ENCODE measurements around the gene IFT74.
A peak's percentile ranks its signal among the peaks of the same experiment; 100 is the strongest.

The IFT74 gene

GRCh38 chr9:26955921-26956859, at the start of gene IFT74:
TSS of gene IFT74 (plus strand) at chr9:26956412. CDS start at chr9:26961968, 5,556 bp downstream.
- DNase-seq = peak; percentile 98

DNA sequence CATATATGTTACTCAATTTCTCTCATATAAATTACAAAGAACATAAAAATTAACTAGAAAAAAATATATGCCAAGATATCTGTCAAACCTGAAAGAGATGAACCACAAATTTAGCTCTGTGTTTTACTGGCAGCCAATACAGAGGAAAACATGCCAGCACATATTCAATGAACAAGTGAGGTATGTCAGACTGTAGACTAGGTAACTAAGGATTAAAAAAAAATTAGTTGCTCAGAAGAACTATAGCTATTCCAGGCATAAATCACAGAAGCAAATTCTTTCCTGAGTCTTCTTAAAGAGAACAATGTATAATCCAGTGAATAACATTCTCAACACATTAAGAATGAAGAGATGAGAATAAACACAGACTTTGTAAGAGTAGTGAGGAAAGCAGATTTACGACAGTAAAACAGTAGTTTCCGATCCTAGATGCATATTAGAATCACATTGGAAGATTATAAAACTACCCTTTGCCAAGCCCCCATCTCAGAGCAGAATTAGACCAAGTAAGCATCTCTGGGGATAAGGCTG, 43.0 kb upstream of the IFT74 start:
- no peak for DNase-seq

DNA sequence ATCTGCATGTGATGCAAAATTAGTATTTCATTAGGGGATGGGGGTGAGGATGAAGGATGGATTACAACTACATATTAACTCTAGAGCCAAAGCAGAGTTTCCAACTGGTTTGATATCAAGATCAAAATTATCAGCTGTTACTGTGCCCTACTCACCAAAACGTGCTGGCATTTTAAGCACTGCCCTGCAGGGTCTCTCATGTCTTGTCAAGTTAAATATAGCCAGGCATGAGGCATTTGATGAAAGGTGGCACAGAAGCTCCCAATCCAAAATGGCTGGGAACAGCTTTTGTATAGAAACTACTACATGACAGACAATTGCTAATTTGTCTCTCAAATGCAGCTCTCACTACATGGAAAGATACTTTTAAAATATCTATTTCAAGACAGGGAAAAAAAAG, 36.5 kb upstream of the IFT74 start:
- no peak for DNase-seq

DNA sequence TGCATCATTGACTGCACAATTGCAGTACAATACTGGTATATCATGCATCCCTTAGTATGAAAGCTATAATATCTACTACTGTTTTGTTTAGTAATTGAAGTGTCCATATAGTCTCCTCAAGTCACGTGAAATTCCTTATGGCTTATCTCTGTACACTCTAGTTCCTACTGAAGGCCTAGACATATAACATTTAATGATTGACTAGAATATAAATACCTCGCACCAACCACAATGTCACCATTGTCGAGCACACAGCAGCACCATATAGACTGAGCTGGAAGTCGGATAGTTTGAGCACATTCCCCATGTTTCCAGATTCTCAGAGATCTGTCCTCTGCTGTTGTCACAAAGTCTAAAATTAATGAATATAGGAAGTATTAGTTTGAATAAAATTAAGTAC, 30.6 kb upstream of the IFT74 start:
- no peak for DNase-seq

- DNase-seq = no peak
These were observed 27.2 kb upstream of the IFT74 start for GRCh38 chr9:26928902-26929495.

- DNase-seq = no peak
These were observed 20.4 kb upstream of the IFT74 start for GRCh38 chr9:26935847-26936246.

GRCh38 chr9:26937816-26938371, 18.3 kb upstream of the IFT74 start:
- no peak for DNase-seq

- DNase-seq = no peak
These were observed 16.1 kb upstream of the IFT74 start for GRCh38 chr9:26939955-26940711.

- DNase-seq = no peak
These were observed 15.4 kb upstream of the IFT74 start for GRCh38 chr9:26940779-26941178.

GRCh38 chr9:26945591-26945990, 10.6 kb upstream of the IFT74 start:
- no peak for DNase-seq

DNA sequence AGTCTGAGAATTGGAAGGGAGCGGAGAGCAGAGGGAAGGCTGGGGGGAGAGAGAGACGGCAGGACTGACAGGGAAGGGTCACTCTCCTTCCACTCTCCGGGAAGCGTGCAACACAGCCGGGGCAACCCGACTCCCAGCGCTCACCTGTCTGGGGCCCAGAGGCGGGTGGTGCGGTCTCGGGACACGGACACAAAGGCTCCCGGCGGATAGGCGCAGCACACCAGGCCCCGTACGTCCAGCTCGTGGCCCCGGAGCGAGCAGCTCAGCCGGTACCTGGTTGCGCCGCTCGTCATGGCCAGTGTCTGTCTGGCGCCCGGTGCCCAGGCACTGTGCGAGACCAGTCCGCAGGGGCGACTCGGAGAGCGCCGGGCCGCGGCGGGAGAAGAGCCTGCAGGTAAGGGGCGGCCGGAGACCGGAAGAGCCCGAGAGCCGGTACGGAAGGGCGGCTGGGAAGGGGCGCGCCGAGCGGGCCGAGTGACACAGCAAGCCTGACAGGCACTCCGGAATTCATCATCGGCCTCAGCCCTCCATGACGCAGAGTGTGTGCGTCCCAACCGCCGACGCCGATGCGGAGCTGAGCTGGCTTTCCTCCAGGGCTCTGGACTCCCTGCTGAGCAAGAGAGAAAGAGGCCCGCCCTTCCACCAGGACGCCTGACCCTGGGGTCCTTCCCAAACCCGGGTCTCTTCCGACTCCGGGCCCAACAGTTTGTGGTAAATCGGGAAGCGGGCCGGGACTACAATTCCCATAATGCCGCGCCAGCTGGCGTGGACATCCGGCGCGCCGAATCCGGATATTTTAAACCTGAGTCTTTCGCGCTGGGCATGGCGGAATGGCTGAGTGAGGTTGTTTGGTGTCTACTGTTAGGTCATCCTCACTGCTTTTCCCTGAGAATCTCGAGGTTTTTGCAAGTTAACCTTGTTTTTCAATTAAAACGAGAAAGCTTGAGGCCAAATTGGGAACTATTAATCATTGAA, 9.2 kb upstream of the IFT74 start, which contains the start of gene PLAA:
Gene PLAA (minus strand): TSS at position 490 of the 975 bp plus-strand sequence. CDS start 197 bp downstream, at position 293.
- peak; percentile 89 for DNase-seq

- no peak for DNase-seq
These were observed 8.5 kb upstream of the IFT74 start for GRCh38 chr9:26947736-26948135.

DNA sequence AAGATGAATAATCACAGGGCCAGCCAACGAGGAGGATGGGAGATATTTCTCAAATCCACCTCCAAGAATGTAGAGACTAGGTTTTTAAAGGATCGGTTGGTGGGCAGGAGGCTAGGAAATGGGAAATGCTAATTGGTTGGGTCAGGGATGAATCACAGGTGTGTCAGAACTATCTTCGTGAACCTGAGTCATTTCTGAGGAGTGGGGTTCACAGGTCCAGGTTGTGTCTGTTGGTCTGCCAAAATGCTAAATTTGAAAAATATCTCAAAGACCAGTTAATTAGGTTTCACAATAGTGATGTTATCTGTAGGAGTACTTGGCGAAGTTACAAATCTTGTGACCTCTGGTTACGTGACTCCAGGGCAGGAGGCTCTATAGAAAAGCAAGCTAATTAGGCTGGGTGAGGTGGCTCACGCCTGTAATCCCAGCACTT, 6.6 kb upstream of the IFT74 start:
- no peak for DNase-seq

- no peak for DNase-seq
These were observed 5.7 kb upstream of the IFT74 start for GRCh38 chr9:26950521-26950920.

DNA sequence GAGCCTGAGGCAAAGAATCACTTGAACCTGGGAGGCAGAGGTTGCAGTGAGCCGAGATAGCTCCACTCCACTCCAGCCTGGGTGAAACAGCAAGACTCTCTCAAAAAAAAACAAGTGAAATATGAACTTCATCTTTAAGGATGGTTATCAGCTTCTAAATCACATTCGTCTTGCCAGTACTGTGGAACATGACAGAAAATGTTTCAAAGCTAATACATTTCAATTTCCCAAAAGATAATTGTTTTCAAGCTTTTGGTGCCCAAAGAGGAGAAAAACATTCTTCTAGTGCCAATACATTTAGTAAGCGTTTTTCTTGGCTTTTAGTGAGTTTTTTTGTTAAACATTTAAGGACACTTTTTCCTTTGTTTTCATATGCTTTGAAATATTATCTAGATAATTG, 4.4 kb upstream of the IFT74 start:
- no peak for DNase-seq

DNA sequence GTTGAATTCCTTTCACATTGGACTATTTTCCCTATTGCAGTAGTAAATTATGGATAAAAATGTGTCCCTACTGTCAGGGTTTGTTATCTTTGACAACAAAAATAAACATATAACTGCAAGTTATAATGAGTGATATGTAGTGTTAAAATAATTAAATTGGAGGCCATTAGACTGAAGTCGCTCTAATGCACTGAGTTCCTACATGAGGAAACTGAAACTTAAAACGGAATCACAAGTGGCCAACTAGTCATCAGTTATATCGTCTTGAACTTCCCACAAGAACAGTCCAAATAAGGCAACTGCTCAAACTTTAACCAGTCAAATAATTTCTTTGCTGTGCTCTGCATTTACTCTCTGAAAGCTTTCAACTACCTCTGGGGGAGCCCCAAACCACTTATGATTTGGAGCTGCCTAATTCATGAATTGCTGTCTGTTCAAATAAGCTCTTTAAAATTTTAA, 2.1 kb upstream of the IFT74 start:
- DNase-seq = peak; percentile 4

DNA sequence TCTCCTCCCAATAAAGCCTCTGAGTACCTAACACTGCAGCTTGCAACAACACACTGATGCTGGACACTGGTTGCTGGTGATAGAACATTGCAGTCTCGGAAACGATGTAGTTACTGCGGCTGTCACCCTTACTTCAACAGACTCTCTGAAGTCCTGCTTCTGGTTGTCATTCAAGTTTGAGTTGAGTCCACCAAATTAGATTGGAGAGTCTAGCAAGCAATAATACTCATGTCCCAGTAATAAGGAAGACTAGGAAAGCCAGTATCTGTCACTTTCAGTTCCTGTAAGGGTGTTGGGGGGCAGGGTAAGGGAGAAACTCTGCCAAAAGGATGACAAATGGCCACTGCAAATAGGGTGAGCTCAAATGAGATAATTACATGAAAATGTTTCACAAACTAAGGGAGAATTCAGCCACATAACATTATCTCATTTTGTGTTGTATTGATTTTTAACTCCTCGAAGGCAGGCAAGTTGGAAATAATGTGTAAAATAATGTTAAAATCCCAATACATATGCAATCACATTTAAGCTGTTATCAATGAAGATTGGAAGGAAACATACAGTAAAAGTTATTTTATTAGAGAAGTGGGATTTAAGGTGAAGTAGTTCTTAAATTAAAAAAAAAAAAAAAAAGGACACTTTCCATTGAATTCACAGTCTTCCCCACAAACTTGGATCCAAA, 849 bp upstream of the IFT74 start:
- no peak for DNase-seq

DNA sequence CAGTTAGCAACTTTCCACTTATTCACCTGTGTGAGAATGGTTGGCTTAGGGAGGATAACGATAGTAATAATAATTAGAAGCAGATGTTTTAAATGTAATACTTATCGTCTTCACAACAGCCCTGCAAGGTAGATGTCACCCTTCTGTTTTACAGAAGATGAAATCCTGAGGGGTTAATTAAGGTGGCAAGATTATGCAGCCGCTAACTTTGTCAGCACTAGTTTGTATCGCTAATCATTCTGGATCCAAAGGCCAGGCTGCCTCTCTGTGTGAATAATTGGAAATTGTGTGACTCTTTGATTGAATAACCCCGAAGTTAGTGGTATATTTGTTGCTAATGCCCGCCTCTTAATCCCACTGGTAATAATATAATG, 635 bp downstream of the IFT74 start:
- no peak for DNase-seq

- no peak for DNase-seq
These were observed 15.5 kb downstream of the IFT74 start for GRCh38 chr9:26971721-26972120.

GRCh38 chr9:26973989-26974388, 17.8 kb downstream of the IFT74 start:
- DNase-seq = no peak

GRCh38 chr9:26974927-26975326, 18.7 kb downstream of the IFT74 start:
- no peak for DNase-seq
